IPS-NIHi7 (cell line): ENCODE measurements around the gene NFX1.
"Not testable (repeated sequence)": the region's sequence is repeated elsewhere in the genome, so short reads cannot be mapped to it uniquely, and the experiment has no call there.

Experiments
- DNase-seq: peaks from one replicate; pipeline ENCODE4 v3.0.0; 2012; ENCODE audit warnings: mixed read lengths; ENCODE audit errors: extremely low spot score

Gene NFX1

DNA sequence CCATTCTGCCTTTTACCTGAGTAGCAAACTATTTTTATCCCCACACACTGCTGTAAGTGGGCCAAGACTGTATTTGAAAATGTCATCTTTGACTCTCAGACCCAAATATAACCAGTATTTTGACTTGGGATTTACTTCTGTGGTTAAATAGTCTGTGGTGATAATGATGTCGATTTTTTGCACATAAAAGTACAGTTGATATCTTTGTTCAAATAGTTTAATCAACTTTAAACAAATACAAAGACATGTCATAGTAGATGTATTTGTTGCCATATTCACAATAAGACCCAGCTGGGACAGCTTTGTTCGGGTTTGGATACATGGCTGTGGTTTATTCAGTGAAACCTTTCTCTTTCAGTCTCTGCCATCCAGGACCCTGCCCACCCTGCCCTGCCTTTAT is 20.4 kb downstream of the NFX1 start:
- DNase-seq, result no peak

DNA sequence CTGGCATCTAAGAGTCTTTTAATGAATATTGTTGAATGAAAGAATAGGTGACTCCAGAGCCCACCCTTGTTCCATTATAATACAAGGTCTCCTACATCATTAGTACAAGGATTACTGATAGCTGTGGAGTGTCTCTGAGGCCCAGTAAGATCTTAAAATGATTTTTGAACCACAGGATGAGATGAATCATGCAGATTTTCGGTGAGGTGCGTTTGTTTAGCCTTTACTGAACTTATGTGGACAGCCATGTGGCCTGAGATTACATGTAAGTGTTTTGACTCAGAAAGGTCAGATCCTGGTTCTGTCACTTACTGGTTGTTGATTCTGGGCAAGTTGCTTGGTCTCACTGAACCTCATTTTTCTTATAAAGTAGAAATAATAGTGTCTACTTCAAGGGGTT is 21.6 kb downstream of the NFX1 start:
- DNase-seq, result no peak

DNA sequence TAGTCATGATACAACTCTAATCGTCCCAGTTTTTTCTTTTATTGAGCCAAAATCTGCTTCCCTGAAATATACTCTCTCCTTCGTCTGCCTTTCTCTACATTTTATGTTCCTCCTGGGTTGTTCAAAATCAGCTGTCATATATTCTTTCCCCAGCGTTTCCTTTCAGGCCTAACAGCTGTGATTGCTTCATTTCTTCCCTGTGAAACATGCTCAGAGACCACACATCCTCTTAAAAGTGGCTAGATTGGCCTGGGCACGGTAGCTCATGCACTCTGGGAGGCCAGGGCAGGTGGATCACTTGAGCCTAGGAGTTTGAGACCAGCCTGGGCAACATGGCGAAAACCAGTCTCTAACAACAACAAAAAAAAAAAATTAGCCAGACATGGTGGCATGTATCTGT is 25.1 kb downstream of the NFX1 start:
- DNase-seq, result no peak

DNA sequence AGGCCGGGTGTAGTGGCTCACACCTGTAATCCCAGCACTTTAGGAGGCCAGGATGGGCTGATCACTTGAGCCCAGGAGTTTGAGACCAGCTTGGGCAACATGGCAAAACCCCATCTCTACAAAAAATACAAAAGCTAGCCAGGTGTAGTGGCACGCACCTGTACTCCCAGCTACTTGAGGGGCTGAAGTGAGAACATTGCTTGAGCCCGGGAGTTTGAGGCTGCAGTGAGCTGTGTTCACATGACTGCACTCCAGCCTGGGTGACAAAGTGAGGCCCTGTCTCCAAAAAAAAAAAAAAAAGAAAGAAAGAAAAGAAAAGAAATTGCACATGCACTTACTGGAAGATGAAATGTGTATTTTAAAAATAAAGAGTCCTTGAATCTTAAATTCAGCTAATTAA is 26.8 kb downstream of the NFX1 start:
- DNase-seq, result not testable (repeated sequence)

DNA sequence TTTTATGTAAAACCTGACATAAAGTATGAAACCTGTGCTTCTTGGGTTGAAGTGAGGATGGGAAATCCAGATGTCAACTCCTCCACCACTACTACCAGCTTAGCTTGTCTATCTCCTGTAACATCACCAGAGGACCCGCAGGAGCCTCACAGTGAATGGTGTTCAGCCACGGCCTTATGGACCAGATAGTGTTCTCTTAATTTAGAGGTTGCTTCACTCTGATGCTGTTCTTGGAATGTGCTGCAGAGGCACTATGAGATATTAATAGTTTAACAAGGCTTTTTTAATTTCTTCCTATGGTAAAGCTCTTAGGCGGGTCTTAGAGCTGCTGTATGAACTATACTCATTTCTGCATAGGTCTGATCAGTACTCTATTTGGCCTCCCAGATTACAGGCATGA is 27.9 kb downstream of the NFX1 start:
- DNase-seq, result no peak

DNA sequence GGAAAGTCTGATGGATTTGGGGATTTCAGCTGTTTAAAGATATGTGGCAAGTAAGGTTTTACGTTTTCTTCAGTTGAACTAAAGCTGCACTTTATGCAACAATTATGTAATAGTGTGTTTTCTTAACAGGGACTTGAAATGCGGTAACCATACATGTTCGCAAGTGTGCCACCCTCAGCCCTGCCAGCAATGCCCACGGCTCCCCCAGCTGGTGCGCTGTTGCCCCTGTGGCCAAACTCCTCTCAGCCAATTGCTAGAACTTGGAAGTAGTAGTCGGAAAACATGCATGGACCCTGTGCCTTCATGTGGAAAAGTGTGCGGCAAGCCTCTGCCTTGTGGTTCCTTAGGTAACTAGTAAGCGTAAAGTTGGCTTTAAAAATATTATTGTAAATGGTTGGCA is 28.5 kb downstream of the NFX1 start:
- no peak for DNase-seq

DNA sequence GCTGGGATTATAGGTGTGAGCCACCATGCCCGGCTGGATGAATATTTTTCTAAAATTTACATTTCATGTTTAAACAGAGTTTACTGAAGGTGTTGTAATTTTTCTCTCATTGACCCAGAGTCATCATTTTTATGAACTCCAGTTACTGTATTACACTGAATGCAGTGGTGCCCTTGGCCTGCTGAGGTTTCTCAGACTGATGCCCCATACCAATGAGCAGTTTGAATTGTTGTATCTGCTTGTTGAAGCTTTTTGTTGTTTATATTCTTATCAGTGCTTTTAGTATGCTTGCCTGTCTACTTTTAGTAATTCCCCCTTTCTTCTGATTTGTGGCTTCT is 29.9 kb downstream of the NFX1 start:
- DNase-seq, result no peak

DNA sequence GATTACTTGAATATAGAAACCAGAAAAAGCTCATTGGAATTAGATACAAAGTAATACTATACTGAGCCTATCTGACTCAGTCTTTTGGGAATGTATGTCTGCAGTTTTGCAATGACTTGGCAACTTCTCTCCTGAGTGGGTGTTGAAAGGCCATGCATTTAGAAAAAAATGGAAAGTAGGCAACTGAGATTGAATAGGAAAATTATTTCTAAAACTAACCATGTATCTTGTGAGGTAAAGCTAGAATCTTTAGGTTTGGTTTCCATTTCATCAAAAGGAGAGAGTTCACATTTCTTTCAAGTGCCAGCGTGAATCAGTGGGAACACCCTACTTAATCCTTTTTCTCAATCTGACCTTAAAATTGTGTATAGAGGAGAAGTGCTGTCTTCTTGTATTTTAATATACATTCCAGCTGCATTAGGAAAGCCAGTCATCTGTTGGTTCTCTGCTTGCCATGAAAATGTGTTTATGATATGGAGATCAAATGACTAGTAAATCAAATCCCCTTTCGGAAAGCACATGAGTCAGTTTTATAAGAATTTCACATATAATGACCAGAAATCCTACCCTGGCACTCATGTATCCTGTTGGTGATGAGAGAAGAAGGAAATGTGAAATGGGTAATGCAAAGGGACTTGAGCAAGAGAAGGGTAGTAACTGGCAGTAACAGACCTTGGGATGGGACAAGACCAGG is 30.4 kb downstream of the NFX1 start:
- no peak for DNase-seq

DNA sequence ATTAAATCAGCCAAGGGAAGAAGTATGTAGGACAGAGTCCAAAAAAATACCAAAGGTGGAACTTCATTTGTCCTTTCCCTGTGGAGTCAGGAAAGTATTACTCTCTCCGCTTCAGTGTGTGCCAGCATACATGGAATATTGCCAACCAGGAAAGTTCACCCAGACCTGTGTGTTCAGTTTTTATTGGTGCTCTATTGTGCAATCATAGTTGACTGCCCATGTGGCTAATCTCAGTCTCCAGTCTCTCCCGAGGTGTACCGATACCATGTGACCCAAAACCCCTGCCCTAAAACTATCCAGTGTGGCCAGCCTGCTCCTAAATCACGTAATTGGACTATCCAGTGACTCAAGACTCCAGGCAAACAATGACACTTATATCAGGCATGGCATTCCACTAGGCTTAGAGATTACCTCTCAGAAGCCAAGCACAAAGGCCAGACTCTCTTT is 38.8 kb downstream of the NFX1 start:
- no peak for DNase-seq

DNA sequence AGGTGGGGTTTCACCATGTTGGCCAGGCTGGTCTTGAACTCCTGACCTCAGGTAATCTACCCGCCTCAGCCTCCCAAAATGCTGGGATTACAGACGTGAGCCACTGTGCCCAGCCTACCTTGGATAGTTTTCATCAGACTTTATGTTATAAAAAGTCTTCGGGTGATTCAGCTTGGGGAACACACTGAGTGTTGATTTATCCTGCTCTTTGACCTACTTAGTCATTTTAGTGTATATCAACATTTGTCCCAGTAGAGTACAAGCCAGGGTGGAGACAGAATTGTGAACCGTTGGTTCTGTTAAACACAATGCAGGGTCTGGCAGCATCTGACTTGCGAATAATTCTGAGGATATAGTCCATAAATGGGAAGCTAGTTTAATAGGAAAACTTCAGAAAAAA is 39.7 kb downstream of the NFX1 start:
- no peak for DNase-seq

DNA sequence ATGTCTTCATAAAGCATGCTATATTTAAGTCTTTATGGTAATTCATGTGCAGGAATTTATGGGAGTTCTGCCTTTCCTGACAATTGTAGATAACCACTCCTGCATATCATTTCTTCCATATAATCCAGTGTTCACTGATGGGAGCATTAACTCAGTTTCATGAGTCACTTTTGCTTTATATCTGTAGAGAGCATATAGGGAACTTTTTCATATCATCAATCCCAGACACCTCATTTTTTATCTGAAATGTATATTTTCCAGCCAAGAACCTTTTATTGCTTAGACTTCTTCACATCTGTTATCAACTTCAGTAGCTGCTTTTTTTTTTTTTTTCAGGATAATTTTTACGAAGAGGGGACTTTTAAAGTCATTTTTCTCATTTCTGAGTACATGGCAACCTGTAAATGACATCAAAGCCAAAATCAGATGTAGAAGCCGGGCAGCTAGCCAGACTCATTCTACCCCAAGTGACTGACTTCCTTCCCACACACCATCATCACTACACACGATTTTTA is 41.1 kb downstream of the NFX1 start:
- no peak for DNase-seq

DNA sequence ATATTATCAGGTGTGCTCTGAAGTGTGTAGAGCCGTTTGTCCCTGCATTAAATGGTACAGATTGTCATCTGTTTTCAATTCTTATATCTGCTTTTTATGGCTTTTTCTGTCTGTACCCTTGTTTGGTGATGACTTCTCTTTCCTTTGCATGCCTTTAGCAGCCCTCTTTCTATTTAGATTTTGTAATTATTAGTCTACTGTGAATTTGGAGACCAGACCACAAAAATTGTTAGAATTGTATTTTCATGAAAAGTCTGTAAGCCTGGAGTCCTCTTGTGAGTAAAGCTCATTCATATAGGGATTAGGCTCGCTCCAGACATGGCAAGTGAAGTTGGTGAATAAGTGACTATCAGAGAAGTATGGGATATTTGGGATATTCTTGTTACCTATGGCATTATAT is 41.7 kb downstream of the NFX1 start:
- no peak for DNase-seq

DNA sequence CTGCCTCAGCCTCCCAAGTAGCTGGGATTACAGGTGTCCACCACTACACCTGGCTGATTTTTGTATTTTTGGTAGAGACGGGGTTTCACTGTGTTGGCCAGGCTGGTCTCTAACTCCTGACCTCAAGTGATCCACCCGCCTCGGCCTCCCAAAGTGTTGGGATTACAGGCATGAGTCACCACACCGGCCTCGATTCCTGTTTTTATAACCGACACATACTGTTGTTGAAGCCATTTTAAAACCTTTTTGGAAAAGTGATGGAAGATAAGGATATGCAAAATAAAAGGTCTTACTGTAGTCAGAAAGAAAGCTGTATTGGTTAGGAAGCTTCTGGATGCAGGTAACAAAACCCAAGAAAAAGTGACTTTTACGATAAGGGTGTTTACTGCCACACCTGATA is 42.6 kb downstream of the NFX1 start:
- DNase-seq, result not testable (repeated sequence)

DNA sequence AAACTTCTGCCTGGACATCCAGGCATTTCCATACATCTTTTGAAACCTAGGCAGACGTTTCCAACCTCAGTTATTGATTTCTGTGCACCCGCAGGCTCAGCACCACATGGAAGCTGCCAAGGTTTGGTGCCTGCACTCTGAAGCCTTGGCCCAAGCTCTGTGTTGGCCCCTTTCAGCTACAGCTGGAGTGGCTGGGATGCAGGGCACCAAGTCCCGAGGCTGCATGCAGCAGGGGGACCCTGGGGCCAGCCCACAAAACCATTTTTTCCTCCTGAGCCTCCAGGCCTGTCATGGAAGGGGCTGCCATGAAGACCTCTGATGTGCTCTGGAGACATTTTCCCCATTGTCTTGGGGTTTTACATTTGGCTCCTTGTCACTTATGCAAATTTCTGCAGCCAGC is 49.9 kb downstream of the NFX1 start:
- no peak for DNase-seq

DNA sequence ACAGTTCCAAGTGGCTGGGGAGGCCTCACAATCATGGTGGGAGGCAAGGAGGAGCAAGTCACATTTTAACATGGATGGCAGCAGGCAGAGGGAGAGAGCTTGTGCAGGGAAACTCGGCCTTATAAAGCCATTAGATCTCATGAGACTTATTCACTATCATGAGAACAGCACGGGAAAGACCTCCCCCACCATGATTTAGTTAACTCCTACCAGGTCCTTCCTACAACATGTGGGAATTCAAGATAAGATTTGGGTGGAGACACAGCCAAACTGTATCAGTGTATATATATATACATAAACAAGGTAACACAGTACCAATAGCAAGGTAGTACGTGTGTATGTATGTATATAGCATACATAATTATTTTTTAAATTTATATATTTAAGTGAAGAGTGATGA is 50.9 kb downstream of the NFX1 start:
- no peak for DNase-seq

DNA sequence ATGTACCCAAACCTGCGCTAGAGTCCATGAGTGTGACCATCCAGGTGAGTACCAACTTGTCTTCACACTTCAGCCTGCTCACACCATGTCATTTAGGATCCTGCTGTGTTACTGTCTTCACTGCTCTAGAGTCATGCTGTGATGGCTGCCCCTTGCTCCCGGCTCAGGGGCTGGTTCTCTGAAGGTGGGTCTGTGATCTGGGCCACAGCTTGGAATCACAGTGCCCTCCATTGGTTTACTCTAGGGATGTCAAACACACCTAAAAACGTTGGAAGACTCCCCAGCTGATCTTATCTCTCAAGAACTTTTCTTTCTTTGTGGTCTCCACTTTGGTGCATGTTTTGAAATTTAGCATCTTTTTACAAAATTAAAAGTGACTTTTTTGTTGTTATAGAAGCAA is 53.8 kb downstream of the NFX1 start:
- peak; percentile 26 for DNase-seq

DNA sequence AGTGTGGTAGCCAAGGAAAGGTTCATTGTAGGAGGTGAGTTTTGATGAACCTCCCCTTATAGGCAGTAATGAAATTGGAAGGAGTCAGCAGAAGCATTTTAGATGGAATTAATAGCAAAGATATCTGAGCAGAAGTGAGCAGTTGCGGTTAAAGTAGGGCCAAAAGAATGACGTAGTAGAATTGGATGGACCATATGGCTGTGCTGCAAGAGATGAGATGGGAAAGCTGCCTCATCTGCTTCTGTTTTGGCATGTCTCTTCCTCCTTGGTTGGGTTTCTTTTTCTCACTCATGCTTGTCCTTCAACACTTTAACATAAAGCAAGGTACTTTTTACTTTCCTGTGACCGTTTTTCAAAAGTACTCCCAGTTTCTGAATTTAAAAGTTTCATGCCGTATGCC is 56.2 kb downstream of the NFX1 start:
- no peak for DNase-seq

DNA sequence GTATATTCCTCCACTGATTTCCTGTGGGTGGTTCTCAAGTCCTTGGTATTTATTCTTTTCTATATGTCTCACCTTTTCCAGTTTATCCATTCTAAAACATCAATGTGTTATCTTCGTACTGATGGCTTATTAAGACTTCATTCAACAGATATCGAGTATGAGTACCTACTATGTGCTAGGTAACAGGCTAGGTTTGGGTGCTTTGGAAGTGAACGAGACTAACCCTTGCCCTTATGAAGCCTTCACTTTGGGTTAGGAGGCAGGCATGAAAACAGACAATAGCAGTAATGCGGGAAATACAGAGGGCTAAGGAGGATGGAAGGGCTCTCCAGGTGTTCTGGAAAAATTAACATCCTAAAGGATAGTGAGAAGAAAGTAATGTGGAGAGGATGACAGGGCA is 58.7 kb downstream of the NFX1 start:
- no peak for DNase-seq

DNA sequence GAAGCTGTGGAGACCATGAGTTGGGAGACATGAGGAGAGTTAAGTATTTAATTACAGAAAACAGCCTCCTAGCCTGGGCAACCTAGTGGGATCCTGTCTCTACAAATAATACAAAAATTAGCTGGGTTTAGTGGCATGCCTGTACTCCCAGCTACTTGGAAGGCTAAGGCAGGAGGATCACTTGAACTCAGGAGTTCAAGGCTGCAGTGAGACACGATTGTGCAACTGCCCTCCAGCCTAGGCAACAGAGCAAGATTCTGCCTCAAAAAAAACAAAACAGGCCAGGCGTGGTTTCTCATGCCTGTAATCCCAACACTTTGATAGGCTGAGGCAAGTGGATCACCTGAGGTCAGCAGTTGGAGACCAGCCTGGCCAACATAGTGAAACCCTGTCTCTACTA is 59.4 kb downstream of the NFX1 start:
- no peak for DNase-seq

DNA sequence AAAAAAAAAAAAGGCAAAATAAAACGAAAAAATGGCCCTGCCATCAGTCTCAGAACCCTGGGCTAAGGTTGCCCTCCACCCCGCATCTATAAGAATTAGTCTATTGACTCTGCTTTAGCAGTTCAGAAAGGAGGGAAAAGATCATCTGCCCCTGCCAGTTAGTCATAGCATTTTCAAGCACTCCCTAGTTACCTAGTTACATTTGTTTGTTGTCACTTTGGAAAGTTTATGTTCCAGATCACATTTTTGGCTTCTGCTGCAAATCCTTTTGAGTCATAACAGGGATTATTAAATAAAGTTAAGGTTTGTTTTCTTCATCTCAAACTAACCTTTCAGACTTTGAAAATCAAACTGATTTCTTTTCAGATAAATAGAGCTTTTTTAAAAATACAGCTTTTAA is 60.0 kb downstream of the NFX1 start:
- no peak for DNase-seq

DNA sequence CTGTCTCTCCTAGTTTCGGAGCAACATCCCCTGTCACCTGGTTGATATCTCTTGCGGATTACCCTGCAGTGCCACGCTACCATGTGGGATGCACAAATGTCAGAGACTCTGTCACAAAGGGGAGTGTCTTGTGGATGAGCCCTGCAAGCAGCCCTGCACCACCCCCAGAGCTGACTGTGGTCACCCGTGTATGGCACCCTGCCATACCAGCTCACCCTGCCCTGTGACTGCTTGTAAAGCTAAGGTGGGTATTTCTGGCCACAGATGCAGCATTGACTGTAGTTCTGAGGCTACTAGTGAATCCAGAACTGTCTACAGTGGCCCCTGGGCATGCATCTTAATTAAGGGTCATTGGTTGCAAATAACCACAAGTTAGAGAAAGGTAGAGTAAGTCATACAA is 61.2 kb downstream of the NFX1 start:
- DNase-seq, result no peak

DNA sequence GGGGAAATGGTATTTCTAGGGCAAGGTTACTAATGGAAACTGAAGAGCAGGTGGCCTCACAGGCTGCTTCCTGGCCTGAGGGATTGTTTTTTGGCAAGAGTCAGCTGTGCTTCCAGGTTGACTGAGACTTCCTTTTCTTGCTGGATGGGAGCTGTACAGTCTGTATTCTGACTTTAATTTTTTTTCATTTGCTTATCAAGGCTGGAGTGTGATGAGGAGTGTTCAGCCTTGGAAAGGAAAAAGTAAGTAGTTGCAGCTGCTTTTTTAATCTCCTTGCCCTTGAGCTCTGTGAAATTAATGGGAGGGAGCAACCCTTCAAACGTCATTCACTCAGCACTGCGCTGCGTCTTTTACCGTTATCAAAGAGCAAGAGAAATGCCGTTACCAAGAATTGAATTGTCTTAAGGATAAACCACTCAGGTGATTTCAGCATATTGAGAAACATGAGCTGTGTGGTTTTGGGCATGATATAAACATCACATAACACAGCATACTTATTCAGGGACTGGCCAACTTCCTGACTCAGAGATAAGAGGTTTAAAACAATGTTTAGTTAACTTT is 64.4 kb downstream of the NFX1 start:
- no peak for DNase-seq

DNA sequence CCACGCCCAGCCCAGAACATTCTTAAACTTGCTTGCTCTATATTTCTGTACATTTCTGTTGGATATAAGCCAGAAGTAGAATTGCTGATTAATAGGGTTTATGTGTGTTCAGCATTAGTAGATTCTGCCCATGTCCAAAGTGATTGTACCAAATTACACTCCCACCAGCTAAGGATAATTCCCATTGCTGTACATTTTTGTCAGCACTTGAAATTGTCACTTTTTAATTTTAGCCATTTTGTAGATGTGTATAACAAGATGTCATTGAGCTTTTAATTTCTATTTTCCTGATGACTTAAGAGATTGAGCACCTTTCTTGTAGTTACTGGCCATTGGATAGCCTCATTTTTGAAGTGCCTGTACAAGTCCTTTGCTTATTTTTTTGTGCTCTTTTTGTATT is 65.6 kb downstream of the NFX1 start:
- DNase-seq, result no peak

DNA sequence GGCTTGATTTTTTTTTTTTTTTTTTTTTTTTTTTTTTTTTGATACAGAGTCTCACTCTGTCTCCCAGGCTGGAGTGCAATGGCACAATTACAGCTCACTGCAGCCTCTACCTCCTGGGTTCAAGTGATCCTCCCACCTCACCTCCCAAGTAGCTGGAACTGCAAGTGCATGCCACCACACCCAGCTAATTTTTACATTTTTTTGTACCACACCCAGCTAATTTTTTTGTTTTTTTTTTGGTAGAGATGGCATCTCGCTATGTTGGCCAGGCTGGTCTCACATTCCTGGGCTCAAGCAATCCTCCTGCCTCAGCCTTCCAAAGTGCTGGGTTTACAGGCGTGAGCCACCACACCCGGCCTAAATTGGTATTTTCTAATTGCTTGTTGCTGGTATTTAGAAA is 68.3 kb downstream of the NFX1 start:
- not testable (repeated sequence) for DNase-seq
